ENCODE measurements around the gene LAMA5.

Gene LAMA5

DNA sequence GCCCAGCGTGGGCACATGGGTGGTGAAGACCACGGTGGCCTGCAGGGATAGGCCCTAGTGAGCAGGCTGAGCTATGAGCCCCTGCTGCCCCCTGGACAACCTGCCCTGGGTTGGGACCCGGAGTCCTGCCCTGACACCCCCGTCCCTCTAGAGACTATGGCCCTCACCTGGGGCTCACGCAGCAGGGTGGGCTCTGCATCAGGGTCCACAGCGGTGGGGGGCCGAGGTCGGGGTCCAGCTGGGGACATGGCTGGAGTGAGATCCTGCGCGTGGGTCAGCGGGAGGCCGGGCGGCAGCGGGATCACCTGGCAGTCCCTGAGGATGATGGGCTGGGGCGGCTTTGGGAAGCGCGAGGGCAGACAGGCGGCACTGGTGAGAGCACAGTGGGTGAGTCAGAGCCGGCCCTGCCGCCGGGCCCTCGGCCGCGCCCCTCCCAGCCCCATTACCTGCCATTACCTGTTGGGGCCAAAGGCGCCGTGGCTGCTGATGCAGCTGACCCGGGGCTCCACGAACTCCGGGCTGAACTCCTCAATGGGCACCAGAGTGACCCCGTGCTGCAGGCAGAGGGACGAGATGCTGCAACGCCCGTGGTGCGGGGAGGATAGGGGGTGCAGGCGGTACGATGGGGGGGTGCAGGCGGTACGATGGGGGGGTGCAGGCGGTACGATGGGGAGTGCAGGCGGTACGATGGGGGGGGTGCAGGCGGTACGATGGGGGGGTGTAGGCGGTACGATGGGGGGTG lies 36.4 kb downstream of the LAMA5 start:
- no peak for DNase-seq (ENCODE audit: low read depth, low spot score)

- no peak for DNase-seq (ENCODE audit: low read depth, low spot score)
Observed at GRCh38 chr20:62329389-62330377, 37.4 kb downstream of the LAMA5 start.

- DNase-seq (ENCODE audit: low read depth, low spot score) = no peak
Observed at GRCh38 chr20:62328684-62329388, 38.3 kb downstream of the LAMA5 start.

- no peak for DNase-seq (ENCODE audit: low read depth, low spot score)
Observed at GRCh38 chr20:62327726-62328495, 39.2 kb downstream of the LAMA5 start.

GRCh38 chr20:62326959-62327725 lies 40.0 kb downstream of the LAMA5 start:
- DNase-seq (ENCODE audit: low read depth, low spot score) = no peak

GRCh38 chr20:62326559-62326958 lies 40.6 kb downstream of the LAMA5 start:
- DNase-seq (ENCODE audit: low read depth, low spot score) = no peak

- DNase-seq (ENCODE audit: low read depth, low spot score) = no peak
Observed at GRCh38 chr20:62325172-62325905, 41.8 kb downstream of the LAMA5 start.

DNA sequence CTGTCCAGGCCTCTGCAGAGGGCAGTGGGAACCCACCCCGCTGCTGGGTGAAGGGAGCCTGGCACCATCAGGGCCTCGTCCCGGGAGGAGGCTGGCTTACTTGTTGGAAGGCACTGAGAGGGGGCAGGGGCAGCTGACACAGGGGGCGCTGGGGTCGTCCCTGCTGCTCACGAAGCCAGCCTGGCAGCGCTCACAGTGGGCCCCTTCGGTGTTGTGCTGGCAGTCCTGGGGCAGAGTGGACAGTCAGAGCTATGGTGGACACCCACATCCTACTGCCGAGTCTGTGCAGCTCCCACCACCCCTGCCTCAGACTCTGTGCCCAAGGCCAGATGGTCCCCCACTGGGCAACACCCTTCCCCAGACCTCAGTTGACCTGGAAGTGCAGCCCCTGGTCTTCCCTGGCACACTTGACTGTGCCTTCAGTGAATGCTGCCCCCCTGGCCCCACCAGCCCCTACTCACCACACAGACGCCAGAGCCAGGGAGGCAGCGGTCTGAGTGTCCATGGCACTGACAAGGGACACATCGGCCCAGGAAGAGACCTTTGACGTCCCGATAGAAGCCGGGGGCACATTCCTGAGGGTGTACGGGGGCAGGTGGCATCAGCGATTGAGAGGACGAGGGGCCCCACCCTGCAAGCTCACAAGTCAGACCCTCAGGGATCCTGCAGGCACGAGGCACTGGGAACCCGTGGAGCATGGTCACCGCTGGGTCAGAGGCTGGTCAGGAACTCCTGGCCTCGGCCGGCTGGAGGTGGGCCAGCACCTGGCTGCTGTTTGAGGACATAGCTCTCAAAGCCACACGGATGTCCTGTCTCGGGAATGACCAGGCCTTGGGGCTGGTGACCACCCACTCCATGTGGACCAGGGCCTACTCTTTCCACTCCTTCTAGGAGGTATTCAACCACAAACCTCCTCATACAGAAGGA lies 42.9 kb downstream of the LAMA5 start:
- no peak for DNase-seq (ENCODE audit: low read depth, low spot score)

GRCh38 chr20:62323146-62323979 lies 43.7 kb downstream of the LAMA5 start:
- no peak for DNase-seq (ENCODE audit: low read depth, low spot score)

GRCh38 chr20:62322492-62323041 lies 44.5 kb downstream of the LAMA5 start:
- DNase-seq (ENCODE audit: low read depth, low spot score) = no peak

GRCh38 chr20:62321975-62322374 lies 45.1 kb downstream of the LAMA5 start:
- DNase-seq (ENCODE audit: low read depth, low spot score) = no peak

DNA sequence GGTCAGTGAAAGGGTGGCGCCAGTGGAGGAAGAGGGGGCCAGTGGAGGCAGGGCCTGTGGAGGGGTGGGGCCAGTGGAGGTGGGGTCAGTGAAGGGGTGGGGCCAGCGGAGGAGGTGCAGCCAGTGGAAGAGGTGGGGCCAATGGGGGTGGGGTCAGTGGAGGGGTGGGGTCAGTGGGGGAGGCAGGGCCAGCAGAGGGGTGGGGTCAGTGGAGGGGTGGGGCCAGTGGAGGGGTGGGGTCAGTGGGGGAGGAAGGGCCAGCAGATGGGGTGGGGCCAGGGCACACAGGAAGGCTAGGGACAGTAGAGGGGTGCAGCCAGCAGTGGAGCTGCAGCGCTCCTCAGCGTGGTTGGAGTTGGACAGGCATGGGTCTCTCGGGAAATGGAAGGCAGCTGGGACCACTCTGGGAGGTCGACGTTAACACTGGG lies 45.6 kb downstream of the LAMA5 start:
- DNase-seq (ENCODE audit: low read depth, low spot score) = no peak

- DNase-seq (ENCODE audit: low read depth, low spot score) = no peak
Observed at GRCh38 chr20:62320581-62321354, 46.3 kb downstream of the LAMA5 start.

DNA sequence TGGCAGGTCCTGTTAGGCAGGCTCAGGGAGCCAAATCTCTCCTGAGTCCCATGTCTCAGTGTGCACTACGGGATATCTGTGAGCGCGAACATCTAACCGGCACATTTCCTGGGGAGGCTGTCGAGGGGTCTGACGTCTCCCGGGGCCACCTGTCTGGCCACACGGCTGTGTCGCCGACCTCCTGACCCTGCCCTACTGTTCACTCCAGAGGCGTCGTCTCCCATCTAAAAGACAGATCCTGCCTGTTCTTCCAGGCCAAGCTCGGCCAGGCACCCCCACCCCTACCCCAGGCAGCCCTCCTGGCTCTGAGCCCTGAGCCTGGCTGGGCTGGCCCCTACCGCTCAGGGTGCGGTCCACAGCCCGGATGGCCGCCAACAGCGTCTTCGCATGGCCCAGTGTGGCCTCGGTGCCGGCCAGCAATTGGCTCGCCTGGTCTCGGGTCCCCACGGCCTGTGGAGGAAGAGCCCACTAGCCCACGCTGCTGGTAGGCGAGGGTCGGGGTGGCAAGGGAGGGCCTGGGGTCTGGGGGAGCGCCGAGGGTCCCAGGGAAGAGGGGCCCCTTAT lies 47.7 kb downstream of the LAMA5 start:
- DNase-seq (ENCODE audit: low read depth, low spot score) = no peak

GRCh38 chr20:62318400-62319345 lies 48.4 kb downstream of the LAMA5 start:
- DNase-seq (ENCODE audit: low read depth, low spot score) = no peak
